HG02759 (cell line): ENCODE measurements around the gene SCAMP3.

ENCODE experiments used
- ATAC-seq: cut with Tn5 transposase; IDR thresholded peaks from one replicate; pipeline ENCODE4 v1.9.1; 2021; ENCODE audit warnings: mild to moderate bottlenecking, moderate library complexity; ENCODE audit not compliant: unreplicated experiment

Gene SCAMP3

GRCh38 chr1:155286544-155286943 lies 24.4 kb upstream of the SCAMP3 start:
- no peak for ATAC-seq

GRCh38 chr1:155285631-155286044 lies 23.5 kb upstream of the SCAMP3 start:
- ATAC-seq: no peak

GRCh38 chr1:155285063-155285462 lies 22.9 kb upstream of the SCAMP3 start:
- no peak for ATAC-seq

GRCh38 chr1:155284476-155284875 lies 22.3 kb upstream of the SCAMP3 start:
- no peak for ATAC-seq

- ATAC-seq: no peak
Observed at GRCh38 chr1:155282488-155283091, 20.4 kb upstream of the SCAMP3 start.

GRCh38 chr1:155279268-155279667 lies 17.1 kb upstream of the SCAMP3 start:
- no peak for ATAC-seq

GRCh38 chr1:155278689-155279160 lies 16.6 kb upstream of the SCAMP3 start:
- no peak for ATAC-seq

- no peak for ATAC-seq
Observed at GRCh38 chr1:155277902-155278688, 15.9 kb upstream of the SCAMP3 start.

- peak; percentile 63 for ATAC-seq
Observed at GRCh38 chr1:155277070-155277901, 15.1 kb upstream of the SCAMP3 start, which contains the start of gene HCN3. Gene HCN3 (plus strand): TSS chr1:155277463. CDS start chr1:155277591, 128 bp downstream.

- peak; percentile 83 for ATAC-seq
Observed at GRCh38 chr1:155273343-155274245, 11.4 kb upstream of the SCAMP3 start, which contains the start of gene CLK2. Gene CLK2 (minus strand): TSS chr1:155273504. CDS start chr1:155270977, 2,527 bp downstream.

- peak; percentile 35 for ATAC-seq
Observed at GRCh38 chr1:155272466-155273342, 10.5 kb upstream of the SCAMP3 start.

- no peak for ATAC-seq
Observed at GRCh38 chr1:155269381-155269780, 7.2 kb upstream of the SCAMP3 start.

GRCh38 chr1:155268630-155269029 lies 6.5 kb upstream of the SCAMP3 start:
- no peak for ATAC-seq

- no peak for ATAC-seq
Observed at GRCh38 chr1:155267373-155267772, 5.2 kb upstream of the SCAMP3 start.

GRCh38 chr1:155266553-155266952 lies 4.4 kb upstream of the SCAMP3 start:
- ATAC-seq: no peak

GRCh38 chr1:155263067-155263466 lies 907 bp upstream of the SCAMP3 start:
- no peak for ATAC-seq

- ATAC-seq: peak; percentile 5
Observed at GRCh38 chr1:155261493-155261851, 688 bp downstream of the SCAMP3 start.

GRCh38 chr1:155260276-155260675 lies 1.9 kb downstream of the SCAMP3 start:
- ATAC-seq: no peak
